Kidney capillary endothelial cell (primary cell): ENCODE data around the gene IQCB1.
"Not testable (repeated sequence)": the region's sequence is repeated elsewhere in the genome, so short reads cannot be mapped to it uniquely, and the experiment has no call there.

Experiments
- DNase-seq: peaks from one replicate; pipeline ENCODE4 v3.0.0-alpha.2; 2018; ENCODE audit warnings: low spot score

The IQCB1 gene

GRCh38 chr3:121747976-121748375 lies 86.9 kb downstream of the IQCB1 start:
- DNase-seq, result no peak

GRCh38 chr3:121743106-121743505 lies 91.8 kb downstream of the IQCB1 start:
- not testable (repeated sequence) for DNase-seq

- DNase-seq, result no peak
Measured at GRCh38 chr3:121740896-121741295, 94.0 kb downstream of the IQCB1 start.

GRCh38 chr3:121739902-121740301 lies 95.0 kb downstream of the IQCB1 start:
- no peak for DNase-seq

- DNase-seq, result no peak
Measured at GRCh38 chr3:121737644-121738043, 97.2 kb downstream of the IQCB1 start.

- no peak for DNase-seq
Measured at GRCh38 chr3:121736112-121736511, 98.7 kb downstream of the IQCB1 start.

- no peak for DNase-seq
Measured at GRCh38 chr3:121735047-121735696, 99.7 kb downstream of the IQCB1 start.

GRCh38 chr3:121730940-121731687 lies 103.7 kb downstream of the IQCB1 start:
- no peak for DNase-seq

GRCh38 chr3:121724130-121724529 lies 110.7 kb downstream of the IQCB1 start:
- DNase-seq, result no peak

GRCh38 chr3:121723485-121723884 lies 111.4 kb downstream of the IQCB1 start:
- DNase-seq, result no peak

- no peak for DNase-seq
Measured at GRCh38 chr3:121722411-121722810, 112.4 kb downstream of the IQCB1 start.

- DNase-seq, result no peak
Measured at GRCh38 chr3:121720163-121720562, 114.7 kb downstream of the IQCB1 start.
